Prostate gland (tissue), 2 donors: Measurements from ENCODE around the gene TWF2. TPM values are rescaled to one million over a fixed set of nuclear protein-coding genes. Genes with fewer than 3 reads are reported as not detected.
A peak's percentile ranks its signal among the peaks of the same experiment; 100 is the strongest.

ENCODE experiments used
- DNase-seq: peaks from one replicate; pipeline ENCODE4 v3.0.0-alpha.2; 2019; ENCODE audit warnings: low spot score
- H3K27ac ChIP-seq, 2 donors: fragments of 200-600 bp; sonication (generic); 2 replicates each; pipeline ENCODE4 v1.5.1; 2017 to 2019
- H3K27me3 ChIP-seq: fragments of 200-600 bp; sonication (generic); replicated peaks from 2 replicates; pipeline ENCODE4 v1.5.1; 2019; ENCODE audit not compliant: insufficient read depth
- H3K36me3 ChIP-seq, 2 donors: fragments of 200-600 bp; sonication (generic); 1 replicate in 1 of 2; 2 replicates in 1 of 2; pipeline versions ENCODE4 v1.5.1 to v1.8.1; 2017 to 2019
- H3K4me1 ChIP-seq: fragments of 200-600 bp; sonication (generic); replicated peaks from 2 replicates; pipeline ENCODE4 v1.5.1; 2019
- H3K4me3 ChIP-seq, 2 donors: fragments of 200-600 bp; sonication (generic); 2 replicates each; pipeline ENCODE4 v1.5.1; 2017 to 2019
- H3K9me3 ChIP-seq: fragments of 200-600 bp; sonication (generic); 2 replicates; pipeline ENCODE4 v1.5.1; 2017
- CTCF ChIP-seq, 4 experiments: fragments of 200-600 bp in 2 of 4; fragments of 450-650 bp in 2 of 4; sonication (generic) in 2 of 4; IDR thresholded peaks; 1 replicate in 3 of 4; 2 replicates in 1 of 4; pipeline ENCODE4 v1.5.1; 2016 to 2019; ENCODE audit warnings: antibody characterized with exemption in 4 of 4, mild to moderate bottlenecking in 2 of 4, moderate library complexity in 2 of 4
- POLR2A ChIP-seq: fragments of 450-650 bp; IDR thresholded peaks from one replicate; pipeline ENCODE4 v1.6.1; 2016; ENCODE audit warnings: antibody characterized with exemption, mild to moderate bottlenecking
- POLR2AphosphoS5 ChIP-seq: sonication (generic); formaldehyde crosslinking; IDR thresholded peaks from one replicate; pipeline ENCODE4 v1.6.1; 2017; ENCODE audit warnings: antibody characterized with exemption
- WGBS: methylation state at CpG from one replicate; pipeline ENCODE4 v1.1.5; 2018; 5-methylcytosine and 5-hydroxymethylcytosine counted together
- intact Hi-C: fragments of 100-400 bp; cut with DNase I; formaldehyde crosslinking; loops from one replicate; pipeline ENCODE4 v1.14.2; 2022
- total RNA-seq, 2 donors: library from RNA; depleted of rRNA; stranded (reverse); fragments of >200 nt; gene quantifications; one replicate each; pipeline ENCODE4 v1.1.0, GENCODE V29; 2016

Gene TWF2
- total RNA-seq, 2 donors from 2014 or later: 60.9 to 65.5 TPM

GRCh38 chr3:52216585-52217408, 22.2 kb downstream of the TWF2 start:
- no peak for TF ChIP-seq CTCF (IDR thresholded peaks at IDR 0.05)
- no peak for TF ChIP-seq POLR2A
- peak; percentile 89 for TF ChIP-seq POLR2AphosphoS5
- intact Hi-C loops: no loop called here
- Histone ChIP-seq H3K4me3 (no peak overlapping the region), H3K27me3 (no peaks in the 10 kb centered on the region), H3K27ac (peak overlapping the region; percentile 72 to 74), H3K4me1 (peaks cover 29% of the 10 kb centered on the region), H3K36me3 (peaks cover 4 to 6% of the 10 kb centered on the region in 2 donors), H3K9me3 (no peaks in the 10 kb centered on the region)
- peak; percentile 89 for DNase-seq
- WGBS: 32% methylated on average over 13 of the region's 13 CpGs

GRCh38 chr3:52215351-52215750, 23.6 kb downstream of the TWF2 start:
- Histone ChIP-seq H3K4me1 (peaks cover 32% of the 10 kb centered on the region), H3K27ac (no peak overlapping the region), H3K9me3 (no peaks in the 10 kb centered on the region), H3K36me3 (peaks cover 4 to 15% of the 10 kb centered on the region in 2 donors), H3K27me3 (no peaks in the 10 kb centered on the region), H3K4me3 (no peak overlapping the region)
- WGBS: 94% methylated on average over 7 of the region's 7 CpGs
- TF ChIP-seq CTCF (IDR thresholded peaks at IDR 0.05) (no peak), POLR2A (no peak), POLR2AphosphoS5 (no peak)
- no peak for DNase-seq
- intact Hi-C loops: no loop called here

- no peaks in the 10 kb centered on the region for H3K27me3 ChIP-seq
- H3K4me3 ChIP-seq: no peak overlapping the region
- no peak for TF ChIP-seq CTCF (IDR thresholded peaks at IDR 0.05)
- TF ChIP-seq POLR2AphosphoS5: no peak
- no peak for TF ChIP-seq POLR2A
- H3K27ac ChIP-seq: no peak overlapping the region
- H3K36me3 ChIP-seq: peaks cover 4 to 15% of the 10 kb centered on the region in 2 donors
- intact Hi-C loops: no loop called here
- no peaks in the 10 kb centered on the region for H3K9me3 ChIP-seq
- H3K4me1 ChIP-seq: peaks cover 24% of the 10 kb centered on the region
- DNase-seq: no peak
Measured at GRCh38 chr3:52213901-52214300, 25.1 kb downstream of the TWF2 start.

DNA sequence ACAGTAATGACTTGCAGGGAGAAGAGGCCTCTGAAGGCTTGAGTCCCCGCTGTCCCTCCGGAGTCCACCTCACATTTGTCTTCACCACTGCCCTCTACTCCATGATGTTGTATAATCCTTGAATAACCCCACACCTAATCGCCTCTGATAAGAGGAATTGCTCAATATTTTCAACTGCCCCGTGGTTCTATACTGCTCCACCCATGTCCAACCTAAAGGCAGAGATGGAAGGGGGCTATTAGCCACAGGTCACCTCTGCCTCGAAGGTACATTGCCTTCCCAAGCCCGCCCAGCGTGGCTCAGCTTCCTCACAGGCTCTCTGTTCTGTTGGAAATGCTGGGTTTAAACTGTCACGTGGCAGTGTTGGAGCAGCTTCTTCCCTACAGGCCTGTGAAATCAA, 26.0 kb downstream of the TWF2 start:
- intact Hi-C loops: no loop called here
- Histone ChIP-seq H3K4me1 (peaks cover 15% of the 10 kb centered on the region), H3K4me3 (no peak overlapping the region), H3K9me3 (no peaks in the 10 kb centered on the region), H3K27ac (no peak overlapping the region), H3K36me3 (peaks cover 4 to 18% of the 10 kb centered on the region in 2 donors), H3K27me3 (no peaks in the 10 kb centered on the region)
- DNase-seq: no peak
- 74% methylated on average over 8 of the region's 8 CpGs for WGBS
- TF ChIP-seq POLR2AphosphoS5 (no peak), POLR2A (no peak), CTCF (IDR thresholded peaks at IDR 0.05) (no peak)
